CD4-positive, alpha-beta T cell treated with Interferon alpha-2 for 1 hour (primary cell): ENCODE results near the gene C1QB.
"Not testable (repeated sequence)": the region's sequence is repeated elsewhere in the genome, so short reads cannot be mapped to it uniquely, and the experiment has no call there.

Source experiments
- DNase-seq, 2 donors: peaks; one replicate each; pipeline ENCODE4 v3.0.0-alpha.2; 2020 to 2022

Gene C1QB

GRCh38 chr1:22699681-22700520, 46.9 kb downstream of the C1QB start:
- no peak for DNase-seq

GRCh38 chr1:22702296-22703085, 49.5 kb downstream of the C1QB start:
- DNase-seq, result no peak

DNA sequence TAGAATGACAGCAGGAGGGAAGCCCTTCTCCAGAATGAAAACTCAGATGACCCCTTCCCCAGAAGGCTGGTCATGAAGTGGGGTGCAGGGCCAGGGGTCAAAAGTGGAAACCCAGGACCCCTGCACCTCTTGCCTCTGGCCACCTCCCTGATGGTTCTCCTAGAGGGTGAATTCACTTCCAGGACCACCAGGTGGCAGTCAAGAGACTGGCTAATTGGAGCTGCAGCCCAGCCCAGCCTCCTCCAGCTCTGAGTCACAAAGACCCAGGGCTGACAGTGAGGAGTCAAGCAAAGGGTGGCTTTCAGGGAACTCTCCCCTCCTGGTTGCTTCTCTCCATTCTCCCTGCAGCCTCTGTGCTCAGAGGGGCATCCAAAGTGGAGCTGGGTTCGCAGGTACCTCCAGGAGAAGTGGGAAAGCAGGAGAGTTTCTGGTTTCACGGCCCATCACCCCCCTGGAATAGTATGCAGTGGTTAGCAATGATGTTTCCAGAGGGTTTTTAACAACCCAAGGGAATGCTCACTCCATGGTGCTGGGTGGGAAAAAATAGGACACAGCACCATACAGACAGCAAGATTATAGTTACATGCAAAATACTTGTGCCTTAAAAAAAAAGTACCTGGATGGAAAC, 51.5 kb downstream of the C1QB start:
- peak; percentile 64 to 68 for DNase-seq

DNA sequence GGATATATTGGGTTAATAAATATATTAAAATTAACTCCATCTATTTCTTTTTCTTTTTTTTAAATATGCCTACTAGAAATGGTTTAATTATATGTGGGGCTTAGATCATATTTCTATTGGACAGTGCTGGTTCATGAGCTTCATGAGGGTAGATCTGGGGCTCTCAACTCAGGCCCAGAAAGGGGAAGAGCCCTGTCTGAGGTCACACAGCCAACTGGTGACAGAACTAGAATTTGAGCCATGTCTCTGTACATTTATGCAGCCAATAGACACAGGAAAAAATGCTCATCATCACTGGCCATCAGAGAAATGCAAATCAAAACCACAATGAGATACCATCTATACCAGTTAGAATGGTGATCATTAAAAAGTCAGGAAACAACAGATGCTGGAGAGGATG, 52.5 kb downstream of the C1QB start:
- no peak for DNase-seq

DNA sequence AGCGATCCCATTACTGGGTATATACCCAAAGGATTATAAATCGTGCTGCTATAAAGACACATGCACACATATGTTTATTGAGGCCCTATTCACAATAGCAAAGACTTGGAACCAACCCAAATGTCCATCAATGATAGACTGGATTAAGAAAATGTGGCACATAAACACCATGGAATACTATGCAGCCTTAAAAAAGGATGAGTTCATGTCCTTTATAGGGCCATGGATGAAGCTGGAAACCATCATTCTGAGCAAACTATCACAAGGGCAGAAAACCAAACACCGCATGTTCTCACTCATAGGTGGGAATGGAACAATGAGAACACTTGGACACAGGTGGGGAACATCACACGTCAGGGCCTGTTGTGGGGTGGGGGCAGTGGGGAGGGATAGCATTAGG, 53.1 kb downstream of the C1QB start:
- DNase-seq, result not testable (repeated sequence)

DNA sequence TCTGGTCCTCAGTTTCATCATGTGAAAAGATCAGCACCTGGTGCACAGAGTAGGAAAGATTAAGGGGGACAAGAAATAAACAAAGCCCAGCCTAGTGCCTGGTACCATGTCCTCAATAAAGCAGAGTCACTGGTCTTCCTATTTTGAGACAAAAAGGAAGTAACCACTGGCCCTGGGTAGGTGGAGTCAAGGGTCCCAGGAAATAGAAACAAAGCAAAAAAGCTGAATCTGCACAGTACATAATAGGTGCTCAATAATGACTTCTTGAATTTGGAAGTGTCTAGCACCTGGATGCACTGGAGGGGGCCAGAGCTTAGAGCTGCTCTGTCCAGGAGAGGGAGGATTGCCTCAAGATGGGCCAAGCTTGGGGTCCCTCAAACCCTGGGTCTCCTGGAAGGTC, 55.7 kb downstream of the C1QB start:
- no peak for DNase-seq

DNA sequence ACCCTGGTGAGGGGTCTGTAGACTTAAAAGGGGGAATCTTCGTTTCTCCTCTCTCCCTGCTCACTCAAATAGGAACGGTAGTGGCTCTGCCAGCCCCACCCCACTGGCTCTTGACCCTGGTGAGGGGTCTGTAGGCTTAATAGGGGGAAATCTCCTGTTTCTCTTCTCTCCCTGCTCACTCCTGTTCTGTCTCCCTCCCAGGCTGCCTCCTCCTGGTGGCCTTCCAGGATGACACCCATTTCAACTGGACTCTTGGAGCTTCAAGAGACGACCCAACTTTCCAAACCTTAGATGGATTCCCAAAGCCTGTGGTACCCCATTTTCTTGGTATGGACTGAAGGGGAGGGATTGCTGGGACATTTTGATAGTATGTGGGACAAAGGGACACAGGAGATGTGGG, 56.2 kb downstream of the C1QB start:
- no peak for DNase-seq

GRCh38 chr1:22709891-22710700, 57.1 kb downstream of the C1QB start:
- DNase-seq, result peak; percentile 19 to 37

GRCh38 chr1:22710701-22711049, 57.6 kb downstream of the C1QB start, which contains the start of gene EPHB2:
TSS of gene EPHB2 (plus strand) at chr1:22710839. CDS start at chr1:22710983, 144 bp downstream.
- DNase-seq, result no peak

DNA sequence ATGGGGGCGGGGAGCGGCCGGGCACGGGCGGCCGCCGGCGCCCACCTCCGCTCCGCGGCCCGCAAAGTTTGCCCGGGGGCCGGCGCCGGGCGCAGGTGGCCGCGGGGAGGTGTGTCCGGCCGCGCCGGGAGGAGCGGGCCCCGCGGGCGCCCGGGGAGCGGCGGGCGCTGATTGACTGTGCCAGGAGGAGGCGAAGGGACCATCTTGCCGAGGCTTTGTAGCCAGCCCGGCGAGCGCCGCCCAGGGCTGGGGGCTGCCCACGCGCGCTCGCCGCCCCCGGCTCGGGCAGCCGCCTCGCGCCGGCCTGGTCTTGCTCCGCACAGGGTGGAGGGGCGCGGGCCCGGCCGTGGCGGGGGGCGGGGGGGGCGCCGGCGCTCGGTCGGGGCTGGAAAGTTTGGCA, 58.0 kb downstream of the C1QB start:
- DNase-seq, result no peak
